Liver (tissue), 9 donors: Measurements from ENCODE around the gene AIP. TPM values are rescaled to one million over a fixed set of nuclear protein-coding genes. Genes with fewer than 3 reads are reported as not detected.

Experiments used
- DNase-seq: peaks from one replicate; pipeline ENCODE4 v3.0.0-alpha.2; 2017; ENCODE audit warnings: low spot score
- H3K27ac ChIP-seq, 2 donors: one replicate each; pipeline ENCODE4 v1.7.0; 2013; ENCODE audit warnings: inconsistent platforms in 2 of 2, low read length in 2 of 2, control low read depth in 1 of 2, low read depth in 1 of 2, mild to moderate bottlenecking in 1 of 2
- H3K27me3 ChIP-seq, 4 donors: one replicate each; pipeline versions ENCODE4 v1.6.1 to v1.7.0; 2013; ENCODE audit warnings: low read length in 3 of 4, inconsistent platforms in 1 of 4, mild to moderate bottlenecking in 1 of 4, moderate library complexity in 1 of 4; ENCODE audit not compliant: control insufficient read depth in 4 of 4, insufficient read depth in 4 of 4
- H3K36me3 ChIP-seq, 4 donors: one replicate each; pipeline versions ENCODE4 v1.6.1 to v1.7.0; 2013; ENCODE audit warnings: low read length in 3 of 4, mild to moderate bottlenecking in 3 of 4, low read depth in 1 of 4, moderate library complexity in 1 of 4; ENCODE audit not compliant: control insufficient read depth in 4 of 4, insufficient read depth in 3 of 4
- H3K4me1 ChIP-seq, 4 donors: one replicate each; pipeline versions ENCODE4 v1.6.1 to v1.7.0; 2013; ENCODE audit warnings: low read length in 3 of 4, mild to moderate bottlenecking in 3 of 4, moderate library complexity in 1 of 4; ENCODE audit not compliant: control insufficient read depth in 4 of 4, insufficient read depth in 4 of 4
- H3K4me3 ChIP-seq, 3 donors: one replicate each; pipeline versions ENCODE4 v1.6.1 to v1.7.0; 2013; ENCODE audit warnings: low read length in 3 of 3, control low read depth in 1 of 3, low read depth in 1 of 3, mild to moderate bottlenecking in 1 of 3
- H3K9ac ChIP-seq, 2 donors: one replicate each; pipeline ENCODE4 v1.7.0; 2013; ENCODE audit warnings: low read length in 2 of 2, mild to moderate bottlenecking in 2 of 2, moderate library complexity in 2 of 2, control low read depth in 1 of 2, low read depth in 1 of 2
- H3K9me3 ChIP-seq, 4 donors: one replicate each; pipeline versions ENCODE4 v1.6.1 to v1.7.0; 2013; ENCODE audit warnings: low read length in 3 of 4; ENCODE audit not compliant: control insufficient read depth in 4 of 4
- ATF3 ChIP-seq: IDR thresholded peaks from 2 replicates; pipeline ENCODE4 v1.6.1; 2016; ENCODE audit warnings: antibody characterized with exemption
- CTCF ChIP-seq: fragments of 150-350 bp; IDR thresholded peaks from 2 replicates; pipeline ENCODE4 v1.5.1; 2017; ENCODE audit warnings: improper control_type of control experiment, low read depth, low read length; ENCODE audit not compliant: missing input control
- EGR1 ChIP-seq, 2 donors: IDR thresholded peaks; 2 replicates each; pipeline ENCODE4 v1.6.1; 2016 to 2018; ENCODE audit warnings: antibody characterized with exemption in 2 of 2, low read depth in 2 of 2
- FOXA1 ChIP-seq: IDR thresholded peaks from 2 replicates; pipeline ENCODE4 v1.6.1; 2016; ENCODE audit warnings: antibody characterized with exemption
- FOXA2 ChIP-seq: IDR thresholded peaks from 2 replicates; pipeline ENCODE4 v1.6.1; 2016; ENCODE audit warnings: antibody characterized with exemption
- GABPA ChIP-seq, 2 donors: IDR thresholded peaks in 1 of 2; conservative IDR thresholded peaks in 1 of 2; 2 replicates each; pipeline ENCODE4 v1.6.1; 2016; ENCODE audit warnings: antibody characterized with exemption in 2 of 2, mild to moderate bottlenecking in 1 of 2, moderate library complexity in 1 of 2
- HNF4A ChIP-seq, 2 donors: conservative IDR thresholded peaks; 2 replicates each; pipeline ENCODE4 v1.6.1; 2016; ENCODE audit warnings: antibody characterized with exemption in 2 of 2, mild to moderate bottlenecking in 2 of 2
- HNF4G ChIP-seq: IDR thresholded peaks from 2 replicates; pipeline ENCODE4 v1.6.1; 2016; ENCODE audit warnings: antibody characterized with exemption
- JUND ChIP-seq, 2 donors: IDR thresholded peaks; 2 replicates each; pipeline ENCODE4 v1.6.1; 2016; ENCODE audit warnings: antibody characterized with exemption in 2 of 2
- MAX ChIP-seq: IDR thresholded peaks from 2 replicates; pipeline ENCODE4 v1.6.1; 2016; ENCODE audit warnings: antibody characterized with exemption
- NR2F2 ChIP-seq: IDR thresholded peaks from 2 replicates; pipeline ENCODE4 v1.6.1; 2016; ENCODE audit warnings: antibody characterized with exemption
- RAD21 ChIP-seq, 2 donors: IDR thresholded peaks; 2 replicates each; pipeline ENCODE4 v1.6.1; 2016; ENCODE audit warnings: antibody characterized with exemption in 2 of 2, mild to moderate bottlenecking in 2 of 2
- REST ChIP-seq: IDR thresholded peaks from 2 replicates; pipeline ENCODE4 v1.6.1; 2016; ENCODE audit warnings: antibody characterized with exemption, mild to moderate bottlenecking
- RXRA ChIP-seq, 2 donors: IDR thresholded peaks; 2 replicates each; pipeline ENCODE4 v1.6.1; 2017 to 2018; ENCODE audit warnings: antibody characterized with exemption in 2 of 2, mild to moderate bottlenecking in 1 of 2
- SP1 ChIP-seq: IDR thresholded peaks from 2 replicates; pipeline ENCODE4 v1.6.1; 2018; ENCODE audit warnings: antibody characterized with exemption, mild to moderate bottlenecking
- TAF1 ChIP-seq: conservative IDR thresholded peaks from 2 replicates; pipeline ENCODE4 v1.6.1; 2016; ENCODE audit warnings: antibody characterized with exemption, mild to moderate bottlenecking
- YY1 ChIP-seq: IDR thresholded peaks from 2 replicates; pipeline ENCODE4 v1.6.1; 2016; ENCODE audit warnings: antibody characterized with exemption, mild to moderate bottlenecking
- ZBTB33 ChIP-seq: IDR thresholded peaks from 2 replicates; pipeline ENCODE4 v1.6.1; 2016; ENCODE audit warnings: antibody characterized with exemption
- WGBS: extraction: QIAGEN DNeasy Blood & Tissue Kit; methylation state at CpG from one replicate; pipeline ENCODE4 v1.1.7; 2013; 5-methylcytosine and 5-hydroxymethylcytosine counted together
- polyA plus RNA-seq, 2 donors: library from polyadenylated mRNA; stranded (reverse) in 1 of 2; unstranded in 1 of 2; fragments of 200-250 nt in 1 of 2; fragments of >200 nt in 1 of 2; fragmentation: Nextera tagmentation in 1 of 2; extraction: Ambion mirVana in 1 of 2; gene quantifications; one replicate each; pipeline versions ENCODE4 v1.2.1 to v1.2.3, GENCODE V29; 2013 to 2015
- total RNA-seq, 2 donors: library from RNA; depleted of rRNA; stranded (reverse); fragments of >200 nt; gene quantifications; one replicate each; pipeline ENCODE4 v1.2.3, GENCODE V29; 2014
- donor health status: healthy.
- donor health status: healthy.
- donor health status: healthy.
- donor health status: healthy.
- donor health status: healthy.

Gene AIP
- total and polyA plus RNA-seq, 4 donors: 17.6 to 28.2 (median 23.1) TPM

GRCh38 chr11:67504950-67505581 is 22.2 kb downstream of the AIP start, which contains the start of gene PITPNM1 (continued):
- TF ChIP-seq TAF1 (no peak), NR2F2 (no peak), JUND (IDR thresholded peaks at IDR 0.05) (no peak), FOXA1 (no peak), MAX (no peak), HNF4G (no peak), EGR1 (IDR thresholded peaks at IDR 0.05; ENCODE audit: low read depth in 2 of 2) (no peak), FOXA2 (no peak), GABPA (IDR thresholded peaks at IDR 0.05 in 1 of 2, conservative IDR thresholded peaks at IDR 0.05 in 1 of 2) (no peak)

- H3K4me1 ChIP-seq: peaks cover 8 to 44% (median 26%) of the 10 kb centered on the region in 4 donors
These were observed 23.0 kb downstream of the AIP start for GRCh38 chr11:67505605-67506396.

More at GRCh38 chr11:67505605-67506396, 23.0 kb downstream of the AIP start:
- H3K27me3 ChIP-seq: no peaks in the 10 kb centered on the region
- 3% methylated on average over 17 of the region's 17 CpGs for WGBS
- H3K27ac ChIP-seq: peak overlapping the region; percentile 96 to 100
- H3K4me3 ChIP-seq: peak overlapping the region; percentile 12 to 78 (median 69)
- H3K9ac ChIP-seq: peak overlapping the region; percentile 66 to 74
- peak; percentile 84 for DNase-seq
- H3K36me3 ChIP-seq: peaks cover 0 to 2% (median 0%) of the 10 kb centered on the region in 4 donors
- TF ChIP-seq MAX (peak; percentile 72), RAD21 (IDR thresholded peaks at IDR 0.05) (peak; percentile 94 to 97), ZBTB33 (no peak), FOXA1 (peak; percentile 39), NR2F2 (peak; percentile 59), HNF4A (conservative IDR thresholded peaks at IDR 0.05) (peak; percentile 86), FOXA2 (peak; percentile 18), JUND (IDR thresholded peaks at IDR 0.05) (peak in 1 of 2 donors; percentile 47), HNF4G (peak; percentile 71), YY1 (peak; percentile 86), SP1 (peak; percentile 94), ATF3 (no peak), GABPA (IDR thresholded peaks at IDR 0.05 in 1 of 2, conservative IDR thresholded peaks at IDR 0.05 in 1 of 2) (peak in 1 of 2 donors; percentile 72), RXRA (IDR thresholded peaks at IDR 0.05) (peak; percentile 90 to 92), TAF1 (no peak), EGR1 (IDR thresholded peaks at IDR 0.05; ENCODE audit: low read depth in 2 of 2) (peak in 1 of 2 donors; percentile 51), CTCF (peak; percentile 97), REST (peak; percentile 80)
- no peaks in the 10 kb centered on the region for H3K9me3 ChIP-seq
